HG03280 (cell line): ENCODE results near the gene UHRF2.
"Not testable (repeated sequence)": the region's sequence is repeated elsewhere in the genome, so short reads cannot be mapped to it uniquely, and the experiment has no call there.

Experiments
- ATAC-seq: cut with Tn5 transposase; IDR thresholded peaks from one replicate; pipeline ENCODE4 v1.9.1; 2021; ENCODE audit warnings: mild to moderate bottlenecking, moderate library complexity; ENCODE audit not compliant: unreplicated experiment

Gene UHRF2

DNA sequence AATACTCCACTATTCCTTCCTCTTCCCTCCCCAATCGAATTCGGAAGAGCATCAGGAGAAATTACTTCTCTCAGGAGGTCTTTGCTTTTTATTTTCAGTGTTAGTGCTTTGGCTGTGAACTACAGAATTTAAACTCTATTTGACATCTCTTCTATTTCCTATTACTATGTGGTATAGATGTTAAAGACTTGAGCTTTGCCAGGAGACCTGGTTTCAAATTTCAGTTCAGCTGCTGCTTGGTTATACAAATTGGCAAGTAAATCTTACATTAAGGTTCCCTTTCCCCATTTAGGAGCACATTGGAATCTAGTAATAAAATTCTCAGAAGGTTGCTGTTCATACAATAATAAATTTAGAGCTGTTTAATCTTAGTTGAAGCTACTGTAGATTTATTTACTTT, 13.1 kb downstream of the UHRF2 start:
- ATAC-seq = no peak

DNA sequence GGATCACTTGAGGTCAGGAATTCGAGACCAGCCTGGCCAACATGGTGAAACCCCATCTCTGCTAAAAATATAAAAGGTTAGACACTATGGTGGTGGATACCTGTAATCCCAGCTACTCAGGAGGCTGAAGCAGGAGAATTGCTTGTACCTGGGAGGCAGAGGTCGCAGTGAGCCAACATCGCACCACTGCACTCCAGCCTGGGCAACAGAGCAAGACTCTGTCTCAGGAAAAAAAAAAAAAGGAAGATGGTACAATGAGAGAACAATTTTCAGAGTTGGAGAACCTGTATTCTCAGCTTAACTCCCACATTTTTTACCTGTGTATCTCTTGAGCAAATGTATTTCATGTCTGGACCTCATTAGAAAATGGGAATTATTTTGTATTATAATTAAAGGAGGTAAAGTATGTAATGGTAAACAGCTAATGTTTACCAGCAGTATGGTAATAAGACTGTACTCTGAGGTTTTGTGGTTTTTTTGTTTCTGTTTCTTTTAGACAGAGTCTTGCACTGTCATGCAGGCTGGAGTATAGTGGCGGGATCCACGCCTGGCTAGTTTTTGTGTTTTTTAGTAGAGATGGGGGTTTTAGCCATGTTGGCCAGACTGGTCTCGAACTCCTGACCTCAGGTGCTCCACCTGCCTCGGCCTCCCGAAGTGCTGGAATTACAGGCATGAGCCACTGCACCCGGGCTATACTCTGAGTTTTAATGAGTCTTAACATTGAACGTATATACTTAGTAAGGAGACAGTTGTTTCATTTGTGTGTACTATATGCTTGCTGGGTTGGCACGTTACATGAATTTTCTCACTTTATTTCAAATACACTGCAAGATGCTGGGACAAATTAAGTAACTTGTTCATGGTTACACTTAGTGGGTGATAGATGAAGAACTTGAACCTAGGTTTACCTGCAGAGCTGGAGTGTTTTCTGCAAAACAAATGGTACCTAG, 16.2 kb downstream of the UHRF2 start:
- peak; percentile 97 for ATAC-seq

DNA sequence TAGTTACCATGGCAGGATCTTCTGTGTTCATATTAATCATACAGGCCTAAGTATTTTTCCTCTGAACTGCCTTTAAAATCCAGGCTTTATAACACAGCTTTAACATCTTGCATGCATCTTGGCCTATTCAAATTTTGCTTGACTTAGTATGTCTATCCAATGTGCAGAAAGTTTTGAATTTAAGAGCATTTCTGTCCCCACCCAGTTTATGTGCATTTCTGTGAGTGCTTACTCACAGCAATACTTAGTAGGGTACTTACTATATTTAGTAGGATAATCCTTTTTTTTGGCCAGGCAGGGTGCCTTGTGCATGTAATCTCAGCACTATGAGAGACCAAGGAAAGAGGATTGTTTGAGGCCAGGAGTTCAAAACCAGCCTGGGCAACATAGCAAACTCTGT, 18.0 kb downstream of the UHRF2 start:
- ATAC-seq = no peak

DNA sequence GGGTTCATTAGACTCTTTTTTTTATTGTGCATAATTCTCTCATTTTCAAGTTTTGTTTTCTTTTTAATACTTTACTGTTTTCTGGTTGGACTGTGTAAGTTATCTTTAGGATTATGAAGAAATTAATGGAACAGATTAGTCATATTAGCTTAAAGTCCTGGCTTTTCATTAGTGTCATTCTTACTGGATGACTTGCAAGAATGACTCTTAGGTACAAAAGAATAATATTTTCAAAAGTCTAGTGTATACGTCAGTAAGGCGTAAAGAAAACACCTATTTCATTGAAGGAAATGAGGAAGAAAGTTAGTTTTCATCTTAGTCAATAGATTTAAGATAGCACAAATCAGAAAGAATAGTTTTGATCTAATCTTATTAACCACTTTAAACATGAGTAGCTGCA, 20.4 kb downstream of the UHRF2 start:
- ATAC-seq = no peak

DNA sequence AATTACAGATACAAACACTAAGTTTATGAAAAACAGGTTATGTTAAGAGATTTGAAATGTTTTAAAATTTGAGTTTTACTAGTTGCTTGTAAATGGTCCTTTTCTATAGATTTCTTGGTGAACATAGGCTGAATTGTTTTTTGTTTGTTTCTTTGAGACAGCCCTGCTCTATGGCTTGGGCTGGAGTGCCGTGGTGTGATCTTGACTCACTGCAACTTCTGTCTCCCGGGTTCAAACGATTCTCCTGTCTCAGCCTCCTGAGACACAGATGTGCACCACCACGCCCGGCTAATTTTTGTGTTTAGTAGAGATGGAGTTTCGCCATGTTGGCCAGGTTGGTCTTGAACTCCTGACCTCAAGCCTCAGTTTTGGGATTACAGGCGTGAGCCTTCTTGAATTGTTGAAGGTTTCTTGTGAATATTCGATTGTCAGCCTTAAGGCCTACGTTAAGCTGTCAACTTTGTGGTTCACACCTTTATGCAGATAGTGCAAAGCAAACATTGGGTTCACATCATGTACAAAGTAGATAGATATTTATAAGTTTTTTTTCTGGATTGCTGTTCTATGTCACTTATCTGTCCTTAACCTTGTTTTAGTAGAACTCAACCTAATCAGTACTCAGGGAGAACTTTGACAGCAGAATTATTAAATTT, 26.2 kb downstream of the UHRF2 start:
- ATAC-seq = no peak

DNA sequence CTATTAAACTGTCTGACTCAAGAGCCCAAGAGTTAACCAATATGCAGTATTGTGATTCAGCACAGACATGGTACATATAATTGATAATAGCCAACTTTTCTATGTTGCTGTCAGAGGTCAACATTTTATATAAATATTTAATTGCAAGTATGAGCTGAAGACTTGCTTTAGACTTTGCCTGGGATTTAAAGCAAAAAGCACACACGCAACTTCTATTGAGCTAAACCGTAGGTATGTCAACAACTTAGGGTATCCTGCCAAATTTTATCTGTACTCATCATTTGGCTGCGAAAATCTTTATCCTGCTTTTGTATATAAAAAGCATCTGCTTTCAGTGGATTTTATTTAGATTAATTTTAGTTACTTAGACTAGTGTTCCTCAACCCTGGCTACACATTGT, 27.4 kb downstream of the UHRF2 start:
- ATAC-seq = no peak

DNA sequence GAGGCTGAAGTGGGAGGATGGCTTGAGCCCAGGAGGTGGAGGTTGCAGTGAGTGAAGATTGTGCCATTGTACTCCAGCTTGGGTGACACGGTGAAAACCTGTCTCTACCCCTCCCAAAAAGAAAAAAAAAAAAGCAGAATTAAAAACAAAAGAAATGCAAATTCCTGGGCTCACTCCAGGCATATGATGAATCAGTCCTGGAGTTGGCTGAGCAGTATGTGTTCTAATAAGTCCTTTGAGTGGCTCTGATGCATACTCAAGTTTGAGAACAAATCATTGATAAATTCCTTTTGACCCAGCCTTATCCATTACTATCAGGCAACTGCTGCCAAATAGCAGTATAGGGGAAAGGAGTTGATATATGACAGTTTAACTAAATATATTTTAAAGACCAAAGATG, 28.3 kb downstream of the UHRF2 start:
- ATAC-seq = no peak

DNA sequence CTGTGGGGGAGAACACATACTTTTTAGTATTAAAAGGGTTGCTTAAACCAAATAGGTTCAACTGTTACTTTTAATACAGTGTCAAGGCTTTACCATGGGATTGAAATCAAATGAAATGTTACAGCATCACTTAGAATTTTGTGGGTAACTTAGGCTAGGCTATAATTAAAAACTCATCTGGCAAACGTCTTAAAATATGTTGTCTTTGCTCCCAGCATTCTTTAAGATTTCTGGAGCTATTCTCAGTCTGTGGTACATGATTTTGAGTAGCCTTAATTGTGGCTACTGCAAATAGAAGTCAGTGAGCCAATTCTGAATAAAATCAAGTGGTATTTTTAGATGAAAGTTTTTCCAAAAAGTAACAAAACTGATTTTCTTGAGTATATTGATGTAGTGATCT, 30.7 kb downstream of the UHRF2 start:
- ATAC-seq = no peak

DNA sequence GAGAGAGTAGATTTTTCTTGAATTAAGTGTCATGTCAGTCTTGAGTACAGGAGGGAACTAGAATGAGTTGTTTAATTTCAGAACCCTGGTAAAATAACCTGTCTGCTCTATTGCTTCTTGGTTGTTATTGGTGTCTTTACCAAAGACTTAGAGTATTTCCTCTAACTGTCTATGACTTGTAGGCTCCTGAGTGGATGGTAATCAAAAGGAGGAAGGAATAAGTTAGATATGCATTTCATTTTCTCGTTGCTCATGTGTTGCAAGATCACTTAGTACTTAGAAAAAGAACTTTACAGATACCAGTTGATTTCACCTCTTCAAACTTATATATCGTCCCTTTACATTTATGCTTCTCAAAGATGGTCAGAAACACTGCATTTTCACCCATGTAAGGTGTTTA, 31.1 kb downstream of the UHRF2 start:
- ATAC-seq = no peak

DNA sequence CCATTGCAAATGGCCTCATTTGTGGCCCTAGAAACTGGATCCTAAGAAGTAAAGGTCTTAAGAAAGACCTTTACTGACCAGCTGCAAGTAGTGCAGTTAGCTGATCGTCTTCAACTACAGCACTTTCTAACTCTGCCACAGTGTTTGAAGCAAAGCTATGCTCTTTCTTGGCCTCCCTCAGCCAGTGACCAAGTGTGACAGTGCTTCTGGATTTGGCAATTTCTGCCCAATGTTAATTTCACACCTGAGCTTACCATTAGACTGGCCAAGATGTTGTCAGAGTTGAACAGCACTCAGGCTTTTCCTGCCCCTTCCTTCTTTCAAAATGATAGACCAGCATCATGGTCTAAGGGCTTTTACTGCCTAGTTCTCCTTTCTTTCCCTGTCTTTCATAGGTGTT, 36.1 kb downstream of the UHRF2 start:
- ATAC-seq = no peak

DNA sequence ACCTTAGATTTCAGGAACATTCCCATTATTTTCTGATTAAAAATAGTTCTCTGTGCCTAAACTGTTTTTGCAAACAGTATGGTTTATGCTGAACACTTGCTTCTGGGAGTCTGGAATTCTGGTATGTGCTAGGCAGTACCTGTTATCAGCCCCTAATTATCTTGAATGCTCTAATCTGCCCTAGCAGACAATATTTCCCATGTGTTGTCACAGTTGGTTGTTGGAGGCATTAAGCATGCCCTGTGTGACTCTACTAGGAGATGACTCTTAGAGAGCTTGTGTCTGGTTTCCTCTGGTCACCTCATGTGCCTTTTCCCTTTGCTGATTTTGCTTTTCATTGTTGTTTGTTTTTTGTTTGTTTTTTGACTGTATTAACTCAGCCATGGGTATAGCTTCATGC, 36.6 kb downstream of the UHRF2 start:
- ATAC-seq = no peak

DNA sequence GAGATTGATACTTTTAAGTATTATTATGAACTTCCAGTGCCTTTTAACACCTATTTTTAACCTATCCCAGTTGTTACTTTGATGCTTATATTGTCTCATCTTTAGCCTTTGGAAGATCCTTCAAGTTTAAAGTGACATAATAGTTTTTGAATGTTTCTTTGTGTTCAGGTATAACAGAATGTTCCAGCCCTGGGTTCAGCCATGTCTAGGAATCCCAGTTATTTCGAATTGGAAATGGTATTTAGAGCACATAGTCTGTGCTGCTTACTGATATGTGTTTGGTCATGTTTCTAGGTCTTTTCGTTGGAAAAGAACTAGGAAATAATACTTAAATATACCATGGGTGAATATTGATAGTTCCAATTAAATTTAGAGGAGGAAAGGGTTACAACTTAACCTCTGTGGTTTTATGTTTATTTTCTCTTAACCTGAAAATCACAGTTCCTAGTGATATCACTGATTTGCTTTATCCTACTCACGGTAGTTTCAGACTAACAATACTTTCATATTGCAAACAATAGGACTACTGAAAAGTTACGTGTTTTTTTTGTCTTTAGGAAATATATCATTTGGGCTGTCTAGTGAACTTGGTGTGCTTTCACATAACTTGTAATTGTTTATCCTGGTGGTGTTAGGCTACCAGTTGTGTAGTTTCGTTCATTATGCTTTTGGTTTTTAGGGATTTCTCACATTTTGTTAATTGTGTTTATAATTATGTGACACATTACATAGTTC, 37.8 kb downstream of the UHRF2 start:
- ATAC-seq = no peak

DNA sequence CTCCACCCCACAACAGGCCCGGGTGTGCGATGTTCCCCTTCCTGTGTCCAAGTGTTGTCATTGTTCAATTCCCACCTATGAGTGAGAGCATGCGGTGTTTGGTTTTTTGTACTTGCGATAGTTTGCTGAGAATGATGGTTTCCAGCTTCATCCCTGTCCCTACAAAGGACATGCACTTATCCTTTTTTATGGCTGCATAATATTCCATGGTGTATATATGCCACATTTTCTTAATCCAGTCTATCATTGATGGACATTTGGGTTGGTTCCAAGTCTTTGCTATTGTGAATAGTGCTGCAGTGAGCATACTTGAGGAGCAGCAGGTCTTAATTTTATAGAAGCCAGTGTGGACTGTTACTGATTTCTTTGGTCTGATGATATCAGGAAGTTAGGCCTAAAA, 42.3 kb downstream of the UHRF2 start:
- not testable (repeated sequence) for ATAC-seq

DNA sequence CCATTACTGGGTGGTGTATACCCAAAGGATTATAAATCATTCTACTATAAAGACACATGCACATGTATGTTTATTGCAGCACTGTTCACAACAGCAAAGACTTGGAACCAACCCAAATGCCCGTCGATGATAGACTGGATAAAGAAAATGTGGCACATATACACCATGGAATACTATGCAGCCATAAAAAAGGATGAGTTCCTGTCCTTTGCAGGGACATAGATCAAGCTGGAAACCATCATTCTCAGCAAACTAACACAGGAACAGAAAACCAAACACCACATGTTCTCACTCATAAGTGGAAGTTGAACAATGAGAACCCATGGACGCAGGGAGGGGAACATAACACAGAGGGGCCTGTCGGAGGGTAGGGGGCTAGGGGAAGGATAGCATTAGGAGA, 45.7 kb downstream of the UHRF2 start:
- ATAC-seq = not testable (repeated sequence)

DNA sequence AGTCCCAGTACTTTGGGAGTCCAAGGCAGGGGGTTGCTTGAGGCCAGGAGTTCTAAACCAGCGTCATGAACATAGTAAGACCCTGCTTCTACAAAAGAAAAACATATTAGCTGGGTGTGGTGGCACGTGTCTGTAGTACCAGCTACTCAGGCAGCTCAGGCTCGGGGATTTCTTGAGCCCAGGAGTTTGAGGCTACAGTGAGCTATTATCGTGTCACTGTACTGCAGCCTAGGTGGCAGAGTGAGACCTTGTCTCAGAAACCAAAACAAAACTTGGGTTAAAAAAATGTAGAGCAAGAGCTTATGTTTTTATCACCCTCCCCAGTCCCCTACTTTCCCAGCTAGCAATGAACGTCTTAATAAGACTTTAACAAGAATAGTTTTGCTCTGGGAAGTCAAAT, 46.7 kb downstream of the UHRF2 start:
- no peak for ATAC-seq

DNA sequence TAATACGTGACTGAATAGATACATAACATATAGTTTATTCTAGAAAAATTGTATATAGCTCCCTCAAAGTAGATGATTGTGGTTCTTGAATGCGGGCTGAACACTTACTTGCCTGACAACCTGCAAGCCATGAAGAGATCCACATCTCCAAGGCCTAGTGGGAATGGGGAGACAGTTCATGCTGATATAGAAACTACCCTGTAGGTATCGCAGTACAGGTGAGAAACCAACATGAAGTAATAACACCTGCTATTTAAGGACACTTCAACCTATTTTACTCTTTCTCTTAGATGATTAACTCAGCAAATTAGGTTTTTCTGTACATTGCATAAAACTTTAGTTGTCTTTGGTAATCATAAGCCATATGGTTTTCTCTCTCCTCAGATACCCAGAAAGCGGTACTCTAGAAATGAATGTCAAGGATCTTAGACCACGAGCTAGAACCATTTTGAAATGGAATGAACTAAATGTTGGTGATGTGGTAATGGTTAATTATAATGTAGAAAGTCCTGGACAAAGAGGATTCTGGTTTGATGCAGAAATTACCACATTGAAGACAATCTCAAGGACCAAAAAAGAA, 47.3 kb downstream of the UHRF2 start:
- ATAC-seq = no peak

DNA sequence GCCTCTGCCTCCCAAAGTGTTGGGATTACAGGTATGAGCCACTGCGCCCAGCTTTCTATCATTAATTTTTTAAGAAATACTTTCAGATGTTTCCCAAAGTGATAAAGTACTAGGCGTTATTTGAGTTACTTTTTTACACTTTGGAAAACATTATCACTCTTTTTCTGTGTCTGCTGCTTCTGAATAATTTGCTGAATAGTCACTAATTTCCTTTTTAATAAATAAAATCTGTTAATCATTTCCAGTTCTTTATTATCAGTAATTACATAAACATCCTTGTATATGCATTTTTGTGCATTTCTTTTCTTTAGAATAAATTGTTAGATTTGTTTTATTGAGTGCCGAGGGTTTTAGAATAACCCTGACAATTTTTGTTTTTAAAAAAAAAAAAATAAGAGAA, 48.6 kb downstream of the UHRF2 start:
- ATAC-seq = no peak

DNA sequence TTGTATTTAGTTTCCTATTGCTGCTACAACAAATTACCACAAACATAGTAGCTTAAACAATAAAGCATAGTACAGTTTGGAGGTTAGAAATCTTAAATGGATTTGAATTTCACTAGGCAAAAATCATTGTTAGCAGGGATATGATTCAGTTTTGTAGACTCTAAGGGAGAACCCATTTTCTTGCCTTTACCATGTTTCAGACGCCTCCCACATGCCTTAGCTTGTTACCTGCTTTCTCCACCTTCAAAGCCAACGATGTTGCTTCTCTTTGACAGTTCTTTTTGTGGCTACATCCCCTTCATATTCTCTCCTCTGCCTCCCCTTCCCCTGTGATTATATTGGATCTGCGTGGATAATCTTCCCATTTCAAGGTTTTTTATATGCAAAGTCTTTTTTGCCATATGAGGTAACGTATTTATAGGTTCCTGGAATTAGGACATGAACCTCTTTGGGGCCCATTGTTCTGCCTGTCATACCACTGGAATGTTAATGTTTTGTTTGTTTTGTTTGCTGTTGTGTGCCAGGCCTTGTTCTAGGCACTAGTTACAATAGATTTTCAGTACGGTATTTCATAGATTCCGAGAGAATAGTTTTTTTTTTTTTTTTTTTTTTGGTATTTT, 54.1 kb downstream of the UHRF2 start:
- ATAC-seq = no peak

DNA sequence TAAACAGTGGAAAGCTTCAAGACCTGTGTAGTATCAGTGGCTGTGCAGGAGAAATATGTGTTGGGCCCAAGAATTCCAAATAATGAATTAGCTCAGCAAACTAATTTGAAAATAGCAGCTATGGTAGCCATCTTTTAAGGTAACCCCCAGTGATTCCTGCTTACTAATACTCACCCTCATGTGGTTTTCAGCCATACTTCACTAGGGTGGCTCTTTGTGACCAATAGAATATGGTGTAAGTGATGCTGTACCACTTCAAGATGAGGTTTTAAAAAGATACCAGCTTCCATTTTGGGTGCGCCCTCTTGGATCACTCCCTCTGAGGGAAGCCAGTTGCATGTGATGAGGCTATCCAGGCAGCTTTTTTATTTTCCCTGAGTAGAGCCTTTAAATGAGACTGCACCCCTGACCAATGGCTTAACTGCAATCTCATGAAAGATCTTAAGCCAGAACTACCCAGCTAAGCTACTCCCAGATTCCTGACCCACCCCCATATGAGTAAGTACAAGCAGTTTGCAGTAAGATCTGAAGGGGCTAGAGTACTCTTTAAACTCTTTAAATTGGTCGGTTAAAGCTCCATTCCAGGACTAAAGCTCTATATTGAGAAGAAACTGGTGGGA, 58.3 kb downstream of the UHRF2 start:
- ATAC-seq = no peak

DNA sequence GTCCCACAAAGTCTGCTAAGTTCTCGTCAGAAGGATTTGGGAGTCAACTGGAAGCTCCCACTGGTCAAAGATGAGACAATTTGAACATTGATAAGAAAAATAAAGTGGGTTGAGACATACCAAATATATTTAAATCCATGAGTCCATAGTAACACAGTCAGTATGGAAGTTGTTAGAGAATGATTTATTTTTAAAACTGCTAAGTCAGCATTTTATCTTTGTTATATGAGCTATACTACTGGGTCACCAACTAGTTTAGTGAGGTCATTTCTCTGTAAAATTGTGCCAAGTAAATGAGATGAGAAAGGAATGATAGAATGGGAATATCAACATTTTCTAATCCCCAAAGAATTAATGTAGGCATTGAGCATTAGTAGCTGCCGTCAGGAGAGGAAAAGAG, 60.2 kb downstream of the UHRF2 start:
- ATAC-seq = no peak
